Astrocyte of the hippocampus (primary cell): Measurements from ENCODE around the gene SLC16A6.
"Not testable (repeated sequence)": the region's sequence is repeated elsewhere in the genome, so short reads cannot be mapped to it uniquely, and the experiment has no call there.

Source experiments
- DNase-seq: peaks from one replicate; pipeline ENCODE4 v3.0.0; 2011; ENCODE audit warnings: low read depth, low spot score

Gene SLC16A6

GRCh38 chr17:68290268-68290954 lies 516 bp downstream of the SLC16A6 start:
- DNase-seq: peak; percentile 30

- no peak for DNase-seq
These were observed 1.0 kb downstream of the SLC16A6 start for GRCh38 chr17:68289936-68290267.

- DNase-seq: no peak
These were observed 1.5 kb downstream of the SLC16A6 start for GRCh38 chr17:68289473-68289872.

- no peak for DNase-seq
These were observed 2.1 kb downstream of the SLC16A6 start for GRCh38 chr17:68288804-68289203.

GRCh38 chr17:68288375-68288774 lies 2.6 kb downstream of the SLC16A6 start:
- peak; percentile 20 for DNase-seq

GRCh38 chr17:68281965-68282364 lies 9.0 kb downstream of the SLC16A6 start:
- not testable (repeated sequence) for DNase-seq

- no peak for DNase-seq
These were observed 13.1 kb downstream of the SLC16A6 start for GRCh38 chr17:68277807-68278206.

- not testable (repeated sequence) for DNase-seq
These were observed 14.6 kb downstream of the SLC16A6 start for GRCh38 chr17:68276339-68276738.

- no peak for DNase-seq
These were observed 17.2 kb downstream of the SLC16A6 start for GRCh38 chr17:68273722-68274121.

GRCh38 chr17:68265833-68266232 lies 25.1 kb downstream of the SLC16A6 start:
- not testable (repeated sequence) for DNase-seq

GRCh38 chr17:68263101-68263681 lies 27.7 kb downstream of the SLC16A6 start:
- DNase-seq: peak; percentile 36

- DNase-seq: not testable (repeated sequence)
These were observed 28.5 kb downstream of the SLC16A6 start for GRCh38 chr17:68262467-68262866.

- peak; percentile 67 for DNase-seq
These were observed 30.7 kb downstream of the SLC16A6 start for GRCh38 chr17:68260051-68260762.

GRCh38 chr17:68259648-68259951 lies 31.3 kb downstream of the SLC16A6 start:
- peak; percentile 5 for DNase-seq

GRCh38 chr17:68258890-68259647 lies 31.9 kb downstream of the SLC16A6 start:
- peak; percentile 28 for DNase-seq

GRCh38 chr17:68257934-68258333 lies 33.0 kb downstream of the SLC16A6 start:
- no peak for DNase-seq

GRCh38 chr17:68256701-68257100 lies 34.2 kb downstream of the SLC16A6 start:
- DNase-seq: peak; percentile 10

GRCh38 chr17:68255731-68256538 lies 35.0 kb downstream of the SLC16A6 start:
- DNase-seq: no peak

- no peak for DNase-seq
These were observed 35.8 kb downstream of the SLC16A6 start for GRCh38 chr17:68255151-68255550.

- not testable (repeated sequence) for DNase-seq
These were observed 37.5 kb downstream of the SLC16A6 start for GRCh38 chr17:68253426-68253825.

GRCh38 chr17:68249354-68249765 lies 41.6 kb downstream of the SLC16A6 start:
- DNase-seq: no peak
